ENCODE measurements around the gene PRLH.
A peak's percentile ranks its signal among the peaks of the same experiment; 100 is the strongest.

The PRLH gene

GRCh38 chr2:237517163-237517562 is 49.2 kb upstream of the PRLH start:
- ChIA-PET CTCF (interaction anchor here (0.9 to 11.8 kb wide), 2 partner anchors 56 to 395 kb away, joined by 4 to 256 read pairs; no protein-coding TSS in a partner anchor), POLR2A (no interaction called here)
- H3K4me1 ChIP-seq (ENCODE audit: control insufficient read depth, insufficient read depth, low read length) = no peaks in the 10 kb centered on the region
- H3K9me3 ChIP-seq (ENCODE audit: control insufficient read depth, insufficient read depth, low read depth, low read length) = no peaks in the 10 kb centered on the region
- H3K4me3 ChIP-seq (ENCODE audit: low read depth, low read length) = no peak overlapping the region
- no peak overlapping the region for H3K27ac ChIP-seq (ENCODE audit: extremely low read depth, low read depth, low read length)
- TF ChIP-seq WT1 (tag by site-specific recombination; IDR thresholded peaks at IDR 0.05) (no peak), ZNF654 (tag by site-specific recombination; IDR thresholded peaks at IDR 0.05; ENCODE audit: low read depth) (no peak), ZNF843 (tag by site-specific recombination; IDR thresholded peaks at IDR 0.05) (no peak), ZNF24 (tag by site-specific recombination; IDR thresholded peaks at IDR 0.05) (no peak), EGR2 (tag by site-specific recombination; IDR thresholded peaks at IDR 0.05; ENCODE audit: low read depth) (peak; percentile 59; the same call in 1 of the 2 replicates), ZNF404 (tag by site-specific recombination; IDR thresholded peaks at IDR 0.05) (no peak), YY1 (tag by site-specific recombination; IDR thresholded peaks at IDR 0.05) (no peak), ZNF776 (tag by site-specific recombination; IDR thresholded peaks at IDR 0.05; ENCODE audit: borderline replicate concordance) (no peak), ZNF645 (tag by site-specific recombination; IDR thresholded peaks at IDR 0.05) (no peak), ZNF366 (tag by site-specific recombination; conservative IDR thresholded peaks at IDR 0.05) (peak; percentile 90), ZBTB21 (tag by site-specific recombination; IDR thresholded peaks at IDR 0.05) (no peak), ZBTB7A (tag by site-specific recombination; IDR thresholded peaks at IDR 0.05; ENCODE audit: low read depth) (no peak), ZBTB17 (tag by site-specific recombination; IDR thresholded peaks at IDR 0.05) (peak; percentile 94), ZFHX2 (tag by site-specific recombination; conservative IDR thresholded peaks at IDR 0.05) (peak; percentile 20; the same call in 1 of the 2 replicates), ZNF544 (tag by site-specific recombination; IDR thresholded peaks at IDR 0.05) (no peak), ZNF610 (tag by site-specific recombination; IDR thresholded peaks at IDR 0.05; ENCODE audit: borderline replicate concordance) (no peak), ZBTB26 (tag by site-specific recombination; optimal IDR thresholded peaks at IDR 0.05) (no peak), ZNF501 (tag by site-specific recombination; IDR thresholded peaks at IDR 0.05) (no peak), ZNF658 (tag by site-specific recombination; IDR thresholded peaks at IDR 0.05) (no peak), ZNF211 (tag by site-specific recombination; IDR thresholded peaks at IDR 0.05; ENCODE audit: low read depth) (no peak), SP7 (tag by site-specific recombination; IDR thresholded peaks at IDR 0.05) (no peak), ZNF76 (tag by site-specific recombination; IDR thresholded peaks at IDR 0.05; ENCODE audit: borderline replicate concordance, low read depth) (no peak)
- no peaks in the 10 kb centered on the region for H3K36me3 ChIP-seq (ENCODE audit: control insufficient read depth in 2 of 2, insufficient read depth in 1 of 2, low read length in 2 of 2)

- TF ChIP-seq ZXDB (tag by site-specific recombination; IDR thresholded peaks at IDR 0.05) = no peak
- peak; percentile 80 for TF ChIP-seq ZFHX2 (tag by site-specific recombination; conservative IDR thresholded peaks at IDR 0.05)
- peak; percentile 38; the same call in 1 of the 2 replicates for TF ChIP-seq ZNF366 (tag by site-specific recombination; conservative IDR thresholded peaks at IDR 0.05)
- TF ChIP-seq EGR2 (tag by site-specific recombination; IDR thresholded peaks at IDR 0.05; ENCODE audit: low read depth) = peak; percentile 91
- POLR2A ChIA-PET = no interaction called here
- Histone ChIP-seq H3K4me3 (ENCODE audit: low read depth, low read length) (no peak overlapping the region), H3K9me3 (ENCODE audit: control insufficient read depth, insufficient read depth, low read depth, low read length) (no peaks in the 10 kb centered on the region), H3K36me3 (ENCODE audit: control insufficient read depth in 2 of 2, insufficient read depth in 1 of 2, low read length in 2 of 2) (no peaks in the 10 kb centered on the region), H3K27ac (ENCODE audit: extremely low read depth, low read depth, low read length) (no peak overlapping the region), H3K4me1 (ENCODE audit: control insufficient read depth, insufficient read depth, low read length) (no peaks in the 10 kb centered on the region)
- CTCF ChIA-PET = no interaction called here
Observed at GRCh38 chr2:237517990-237518389, 48.4 kb upstream of the PRLH start.

Data from HEK293 (cell line).